GM21737 (cell line): ENCODE results near the gene RBM20.

Experiments
- ATAC-seq: cut with Tn5 transposase; IDR thresholded peaks from one replicate; pipeline ENCODE4 v1.9.1; 2021; ENCODE audit warnings: mild to moderate bottlenecking, moderate library complexity; ENCODE audit not compliant: unreplicated experiment

The RBM20 gene

GRCh38 chr10:110780704-110781103 lies 136.6 kb downstream of the RBM20 start:
- no peak for ATAC-seq

GRCh38 chr10:110781139-110781538 lies 137.0 kb downstream of the RBM20 start:
- ATAC-seq = no peak

GRCh38 chr10:110782616-110783015 lies 138.5 kb downstream of the RBM20 start:
- ATAC-seq = no peak

GRCh38 chr10:110783509-110784107 lies 139.5 kb downstream of the RBM20 start:
- ATAC-seq = no peak

- ATAC-seq = no peak
Measured at GRCh38 chr10:110784198-110784597, 140.1 kb downstream of the RBM20 start.

GRCh38 chr10:110786172-110786571 lies 142.0 kb downstream of the RBM20 start:
- no peak for ATAC-seq

- ATAC-seq = no peak
Measured at GRCh38 chr10:110788620-110789385, 144.7 kb downstream of the RBM20 start.

- no peak for ATAC-seq
Measured at GRCh38 chr10:110789604-110790433, 145.7 kb downstream of the RBM20 start.

GRCh38 chr10:110790913-110791506 lies 146.9 kb downstream of the RBM20 start:
- ATAC-seq = no peak

GRCh38 chr10:110791541-110792073 lies 147.5 kb downstream of the RBM20 start:
- ATAC-seq = no peak

- no peak for ATAC-seq
Measured at GRCh38 chr10:110792476-110793125, 148.5 kb downstream of the RBM20 start.

- ATAC-seq = no peak
Measured at GRCh38 chr10:110793128-110793812, 149.1 kb downstream of the RBM20 start.

GRCh38 chr10:110793886-110794285 lies 149.8 kb downstream of the RBM20 start:
- no peak for ATAC-seq

- no peak for ATAC-seq
Measured at GRCh38 chr10:110794808-110795207, 150.7 kb downstream of the RBM20 start.

- ATAC-seq = no peak
Measured at GRCh38 chr10:110797416-110797815, 153.3 kb downstream of the RBM20 start.

- no peak for ATAC-seq
Measured at GRCh38 chr10:110798340-110798739, 154.2 kb downstream of the RBM20 start.

- no peak for ATAC-seq
Measured at GRCh38 chr10:110802090-110802489, 158.0 kb downstream of the RBM20 start.

GRCh38 chr10:110802551-110803238 lies 158.6 kb downstream of the RBM20 start:
- peak; percentile 68 for ATAC-seq

GRCh38 chr10:110803239-110803749 lies 159.2 kb downstream of the RBM20 start:
- peak; percentile 51 for ATAC-seq
